Germinal center (tissue), 1 donor: ENCODE results near the gene BEST3.
"Not testable (repeated sequence)": the region's sequence is repeated elsewhere in the genome, so short reads cannot be mapped to it uniquely, and the experiment has no call there.

Source experiments
- DNase-seq: peaks from one replicate; pipeline ENCODE4 v3.0.0; 2012; ENCODE audit warnings: mixed read lengths, low spot score

Gene BEST3

DNA sequence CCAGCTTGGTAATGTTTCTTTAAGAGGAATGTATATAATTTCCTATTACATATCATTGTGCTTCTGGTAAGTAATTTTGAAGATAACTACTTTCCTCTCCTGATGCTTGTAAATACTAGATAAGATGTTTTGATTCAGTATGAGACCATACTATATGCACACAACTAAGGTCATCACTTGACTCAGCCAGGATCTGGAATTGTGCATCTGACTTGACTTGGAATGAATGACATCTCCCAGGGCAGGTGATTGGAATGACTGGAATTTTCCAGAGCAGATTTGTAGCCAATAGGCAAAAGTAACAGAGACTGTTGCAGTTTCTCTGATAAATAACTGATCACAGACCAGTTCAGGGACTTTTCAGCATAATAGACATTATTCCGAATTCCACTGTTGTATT lies 11.1 kb downstream of the BEST3 start:
- DNase-seq, result no peak

DNA sequence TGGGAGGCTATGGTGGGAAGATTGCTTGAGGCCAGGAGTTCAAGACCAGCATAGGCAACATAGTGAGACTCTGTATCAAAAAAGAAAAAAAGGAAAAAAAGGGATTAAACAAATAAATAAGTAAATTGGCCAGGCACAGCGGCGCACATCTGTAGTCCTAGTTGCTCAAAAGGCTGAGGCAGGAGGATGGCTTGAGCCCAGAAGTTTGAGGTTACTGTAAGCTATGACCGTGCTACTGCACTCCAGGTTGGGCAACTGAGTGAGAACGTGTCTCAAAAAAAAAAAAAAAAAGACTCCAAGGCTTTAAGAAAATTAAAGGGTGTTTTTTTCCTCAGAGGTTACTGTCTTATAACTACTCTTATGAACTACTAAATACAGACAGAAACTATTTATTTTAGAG lies 11.7 kb downstream of the BEST3 start:
- DNase-seq, result no peak

DNA sequence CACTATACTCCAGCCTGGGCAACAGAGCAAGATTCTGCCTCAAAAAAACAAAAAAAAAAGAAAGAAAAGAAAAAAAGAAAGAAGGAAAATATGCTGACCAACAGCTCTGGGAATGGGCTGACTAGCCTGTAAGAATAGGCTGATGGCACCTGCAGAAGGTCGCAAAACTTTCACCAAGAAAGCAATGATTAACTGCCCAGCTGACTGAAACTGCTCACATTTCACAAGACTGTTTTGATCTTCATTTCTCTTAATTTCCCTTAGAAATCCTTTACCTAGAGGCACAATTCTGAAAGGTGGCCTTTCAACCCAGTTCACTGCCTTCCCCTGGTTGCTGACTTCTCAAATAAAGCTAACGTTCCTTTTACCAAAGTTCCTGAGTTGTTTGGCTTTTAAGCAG lies 12.4 kb downstream of the BEST3 start:
- DNase-seq, result no peak

DNA sequence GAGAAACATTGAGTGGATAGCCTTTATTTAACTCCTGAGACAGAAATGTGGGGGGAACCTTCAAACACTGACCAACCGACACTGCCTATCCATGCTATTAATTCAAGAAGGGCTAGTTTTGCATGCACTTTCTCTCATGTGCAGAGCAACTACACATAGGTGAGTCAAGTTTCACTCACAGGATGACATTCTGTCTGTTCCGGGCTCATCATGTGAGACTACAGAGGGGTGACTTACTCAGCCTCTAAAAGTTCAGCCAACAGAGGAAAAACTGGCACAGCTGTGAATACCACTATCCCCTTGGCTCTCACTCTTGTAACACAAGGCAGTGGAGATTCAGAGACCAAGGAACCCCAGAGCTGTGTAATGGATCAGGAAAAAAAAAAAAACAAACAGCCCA lies 13.3 kb downstream of the BEST3 start:
- no peak for DNase-seq

- no peak for DNase-seq
Observed at GRCh38 chr12:69684466-69684865, 14.6 kb downstream of the BEST3 start.

DNA sequence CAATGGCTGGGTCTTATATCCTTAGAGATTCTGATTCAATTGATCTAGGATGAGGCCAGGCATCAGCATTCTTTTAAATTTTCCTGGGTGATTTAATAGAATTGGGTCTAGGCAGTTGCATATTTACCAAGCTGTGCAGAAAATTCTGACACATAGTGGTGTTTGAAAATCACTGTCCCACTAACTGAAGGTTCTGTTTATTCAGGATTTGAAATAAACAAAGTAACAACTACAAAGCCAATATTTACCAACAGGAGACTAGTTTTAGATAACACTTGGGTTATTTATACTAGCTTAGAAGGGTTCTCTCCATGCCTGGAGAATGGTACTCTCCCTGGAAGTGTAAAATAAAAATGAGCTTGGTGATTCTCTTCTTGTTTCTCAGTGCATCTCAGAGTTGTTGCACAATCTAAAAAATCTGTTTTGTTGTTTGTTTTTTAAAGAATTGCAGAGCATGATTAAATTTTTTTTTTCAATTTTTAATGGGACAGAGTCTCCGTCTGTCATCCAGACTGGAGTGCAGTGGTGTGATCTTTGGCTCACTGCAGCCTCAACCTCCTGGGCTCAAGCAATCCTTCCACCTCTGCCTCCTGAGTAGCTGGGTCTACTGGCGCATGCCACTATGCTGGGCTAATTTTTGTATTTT lies 16.9 kb downstream of the BEST3 start:
- DNase-seq, result no peak

- no peak for DNase-seq
Observed at GRCh38 chr12:69679119-69679518, 20.0 kb downstream of the BEST3 start.

GRCh38 chr12:69676257-69677012 lies 22.7 kb downstream of the BEST3 start:
- DNase-seq, result no peak

GRCh38 chr12:69672195-69672594 lies 26.9 kb downstream of the BEST3 start:
- DNase-seq, result no peak

DNA sequence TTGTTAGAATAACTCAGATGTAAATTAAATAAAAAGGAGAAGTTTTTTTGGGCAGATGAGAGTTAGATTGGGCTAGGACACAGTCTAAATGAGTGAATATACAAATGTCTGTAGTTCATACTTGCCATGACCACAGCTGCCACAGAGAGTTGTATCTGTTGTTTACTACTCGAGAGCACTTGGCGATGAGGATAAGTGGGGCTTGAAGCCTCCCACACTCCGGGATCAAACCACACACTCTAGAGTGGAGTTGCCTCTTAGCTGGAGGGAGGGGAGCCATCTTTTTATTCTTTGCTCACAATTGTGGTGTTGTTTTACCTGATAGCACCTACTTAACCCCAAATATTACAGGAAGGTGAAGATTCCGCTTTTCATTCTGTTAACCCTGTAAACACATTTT lies 27.5 kb downstream of the BEST3 start:
- no peak for DNase-seq

GRCh38 chr12:69666798-69667197 lies 32.3 kb downstream of the BEST3 start:
- no peak for DNase-seq

- DNase-seq, result not testable (repeated sequence)
Observed at GRCh38 chr12:69664930-69665377, 34.1 kb downstream of the BEST3 start.

DNA sequence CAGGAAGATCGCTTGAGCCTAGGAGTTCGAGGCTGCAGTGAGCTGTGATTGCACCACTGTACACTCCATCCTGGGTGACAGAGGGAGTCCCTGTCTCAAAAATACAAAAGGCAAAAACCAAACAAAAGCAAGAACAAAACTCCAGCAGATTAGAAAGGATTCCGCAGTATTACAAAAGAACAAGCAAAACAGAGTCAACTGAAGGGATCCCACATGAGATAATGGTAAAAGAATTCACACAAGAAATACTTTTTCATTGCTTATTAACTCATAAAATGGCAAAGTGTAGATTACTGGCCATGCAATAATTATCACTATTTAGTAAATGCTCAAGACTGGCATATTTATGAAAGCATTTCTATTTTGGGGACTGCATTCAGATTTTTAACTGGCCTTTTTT lies 35.4 kb downstream of the BEST3 start:
- no peak for DNase-seq

GRCh38 chr12:69662764-69663163 lies 36.3 kb downstream of the BEST3 start:
- no peak for DNase-seq

- no peak for DNase-seq
Observed at GRCh38 chr12:69661386-69661785, 37.7 kb downstream of the BEST3 start.

GRCh38 chr12:69660164-69660863 lies 38.8 kb downstream of the BEST3 start:
- no peak for DNase-seq

- no peak for DNase-seq
Observed at GRCh38 chr12:69658203-69658602, 40.9 kb downstream of the BEST3 start.

DNA sequence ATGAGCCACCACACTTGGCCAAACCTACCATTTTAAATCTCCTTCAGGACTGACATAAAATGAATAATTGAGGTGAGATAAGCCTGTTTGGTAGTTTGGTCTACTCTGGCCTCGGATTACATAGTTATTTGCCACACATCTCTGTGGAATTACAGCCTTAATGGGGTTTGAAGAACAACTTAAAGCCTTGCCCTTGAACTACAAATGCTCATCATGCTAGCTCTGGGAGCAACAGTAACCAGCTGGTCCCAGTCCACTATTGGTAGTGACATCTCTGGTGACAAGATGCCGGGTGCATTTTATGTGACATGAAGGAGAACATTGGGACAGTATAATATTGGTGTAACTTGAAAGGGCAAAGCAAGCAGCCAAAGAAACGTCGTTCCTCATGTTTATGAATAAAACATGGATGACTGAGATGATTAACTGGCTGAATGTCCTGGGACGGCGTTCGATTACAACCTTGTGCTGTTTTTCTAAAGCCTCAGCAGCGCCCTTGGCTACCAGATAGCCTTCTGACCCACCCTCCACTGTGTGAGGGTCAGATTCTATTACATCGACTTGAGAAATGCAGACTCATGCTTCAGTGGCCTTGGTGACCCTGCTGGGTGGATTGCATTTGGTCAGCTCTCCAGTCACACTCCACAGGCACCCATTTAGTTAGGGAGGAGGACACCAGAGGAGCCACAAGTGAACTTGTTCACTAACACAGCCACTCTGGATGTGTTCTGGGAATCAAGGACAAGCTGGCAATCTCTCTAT lies 41.5 kb downstream of the BEST3 start:
- no peak for DNase-seq

- no peak for DNase-seq
Observed at GRCh38 chr12:69655616-69656340, 43.3 kb downstream of the BEST3 start.

GRCh38 chr12:69653703-69654102 lies 45.4 kb downstream of the BEST3 start:
- no peak for DNase-seq

GRCh38 chr12:69651922-69652321 lies 47.2 kb downstream of the BEST3 start:
- DNase-seq, result no peak

GRCh38 chr12:69649529-69649928 lies 49.6 kb downstream of the BEST3 start:
- no peak for DNase-seq
